Natural killer cell (primary cell): ENCODE data around the gene CSAD. TPM values are rescaled to one million over a fixed set of nuclear protein-coding genes. Genes with fewer than 3 reads are reported as not detected.

ENCODE experiments used
- ATAC-seq, 3 donors: fragments of 150-1000 bp in 2 of 3; fragments of 200-7000 bp in 1 of 3; cut with Tn5 transposase; 1 replicate in 1 of 3; 2 replicates in 2 of 3; pipeline ENCODE4 v1.10.0; 2021; ENCODE audit warnings: mild to moderate bottlenecking in 2 of 3, moderate library complexity in 2 of 3
- DNase-seq, 2 donors: peaks; one replicate each; pipeline versions ENCODE4 v3.0.0 to v3.0.0-alpha.2; 2013 to 2021; ENCODE audit warnings: mixed read lengths in 1 of 2
- H3K27ac ChIP-seq: one replicate; pipeline ENCODE4 v1.5.1; 2013; ENCODE audit warnings: mild to moderate bottlenecking, low read length
- H3K27me3 ChIP-seq: one replicate; pipeline ENCODE4 v1.6.1; 2013; ENCODE audit warnings: low read length; ENCODE audit not compliant: control insufficient read depth, insufficient read depth
- H3K36me3 ChIP-seq: one replicate; pipeline ENCODE4 v1.6.1; 2013; ENCODE audit warnings: low read length; ENCODE audit not compliant: control insufficient read depth, insufficient read depth
- H3K4me1 ChIP-seq: one replicate; pipeline ENCODE4 v1.6.1; 2013; ENCODE audit warnings: low read length; ENCODE audit not compliant: control insufficient read depth, insufficient read depth
- H3K4me3 ChIP-seq: one replicate; pipeline ENCODE4 v1.5.1; 2013; ENCODE audit warnings: low read length
- H3K9me3 ChIP-seq: one replicate; pipeline ENCODE4 v1.6.1; 2013; ENCODE audit warnings: low read length; ENCODE audit not compliant: control insufficient read depth, insufficient read depth
- H3K27ac Mint-ChIP-seq, 2 donors: one replicate each; pipeline ENCODE4 v1.8.0; 2022; ENCODE audit warnings: mild to moderate bottlenecking in 2 of 2, mixed read lengths in 2 of 2, moderate library complexity in 1 of 2
- H3K27me3 Mint-ChIP-seq, 2 donors: one replicate each; pipeline ENCODE4 v1.8.0; 2022; ENCODE audit warnings: low read depth in 2 of 2, mixed read lengths in 2 of 2
- H3K36me3 Mint-ChIP-seq: one replicate; pipeline ENCODE4 v1.8.0; 2022; ENCODE audit warnings: mixed read lengths
- H3K4me1 Mint-ChIP-seq, 2 donors: one replicate each; pipeline ENCODE4 v1.8.0; 2022; ENCODE audit warnings: mixed read lengths in 2 of 2
- H3K4me3 Mint-ChIP-seq: one replicate; pipeline ENCODE4 v1.8.0; 2022; ENCODE audit warnings: mild to moderate bottlenecking, moderate library complexity, mixed read lengths
- H3K9me3 Mint-ChIP-seq, 2 donors: one replicate each; pipeline ENCODE4 v1.8.0; 2022; ENCODE audit warnings: mixed read lengths in 2 of 2
- WGBS: methylation state at CpG from one replicate; pipeline ENCODE4 v1.1.7; 2013; ENCODE audit warnings: missing lambda C conversion rate; ENCODE audit not compliant: insufficient coverage; 5-methylcytosine and 5-hydroxymethylcytosine counted together
- intact Hi-C: fragments of 100-400 bp; cut with micrococcal nuclease; formaldehyde crosslinking; loops from one replicate; pipeline ENCODE4 v1.14.2; 2022
- total RNA-seq, 4 donors: library from RNA; stranded (reverse); fragments of 120-200 nt in 1 of 4; gene quantifications; one replicate each; pipeline versions ENCODE4 v1.2.3 to v1.2.4, GENCODE V29; 2013 to 2022
- TF ChIP-seq, protein P1 (sequence below): fragments of 200-600 bp; IDR thresholded peaks from one replicate; pipeline ENCODE4 v1.8.0; 2022; ENCODE audit warnings: antibody characterized with exemption

CSAD gene, protein sequence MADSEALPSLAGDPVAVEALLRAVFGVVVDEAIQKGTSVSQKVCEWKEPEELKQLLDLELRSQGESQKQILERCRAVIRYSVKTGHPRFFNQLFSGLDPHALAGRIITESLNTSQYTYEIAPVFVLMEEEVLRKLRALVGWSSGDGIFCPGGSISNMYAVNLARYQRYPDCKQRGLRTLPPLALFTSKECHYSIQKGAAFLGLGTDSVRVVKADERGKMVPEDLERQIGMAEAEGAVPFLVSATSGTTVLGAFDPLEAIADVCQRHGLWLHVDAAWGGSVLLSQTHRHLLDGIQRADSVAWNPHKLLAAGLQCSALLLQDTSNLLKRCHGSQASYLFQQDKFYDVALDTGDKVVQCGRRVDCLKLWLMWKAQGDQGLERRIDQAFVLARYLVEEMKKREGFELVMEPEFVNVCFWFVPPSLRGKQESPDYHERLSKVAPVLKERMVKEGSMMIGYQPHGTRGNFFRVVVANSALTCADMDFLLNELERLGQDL
- total RNA-seq: 10 to 100 TPM; 50.8 to 54.4 (median 53.0) TPM
- 14.7 TPM for total RNA-seq (2013)

DNA sequence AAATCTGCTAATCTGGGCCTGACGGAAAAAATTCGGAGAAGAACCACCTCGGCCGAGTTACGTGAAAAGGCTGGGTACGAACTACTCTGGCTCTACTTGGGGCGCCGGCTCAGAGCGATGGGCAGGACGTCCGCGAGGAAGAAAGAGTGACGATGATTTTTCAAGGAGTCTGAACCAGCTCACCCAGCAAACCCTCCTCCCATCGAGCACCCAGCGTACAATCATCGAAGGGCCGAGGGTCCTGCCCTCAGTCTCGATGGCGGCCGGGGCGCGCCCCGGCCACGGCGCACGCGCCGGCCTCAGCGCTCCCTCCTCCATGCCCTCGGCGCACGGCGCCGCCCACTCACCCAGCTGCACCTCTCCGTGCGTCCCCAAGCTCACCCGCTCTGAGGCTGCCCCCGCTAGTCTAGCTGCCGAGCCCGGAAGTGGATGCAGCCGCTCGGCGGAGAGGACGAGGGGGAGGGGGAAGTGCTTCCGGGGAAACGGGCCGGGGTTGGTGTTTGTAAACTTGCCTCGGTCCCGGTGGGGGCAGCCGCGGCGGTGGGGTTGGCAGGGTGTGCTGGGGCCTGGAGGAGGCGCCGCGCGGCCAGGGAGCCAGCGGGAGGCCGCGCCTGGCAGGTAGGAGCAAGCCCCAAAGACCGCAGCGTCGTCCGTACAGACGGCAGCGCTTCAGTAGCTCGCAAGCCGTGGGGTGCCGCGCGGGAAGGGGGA is at the start of gene CSAD, which contains the start of gene ZNF740:
Gene CSAD (minus strand): TSS at position 706 of the 711 bp plus-strand sequence. CDS start 7,455 bp downstream, outside the sequence.
Gene ZNF740 (plus strand): TSS at position 503 of the 711 bp plus-strand sequence. CDS start 1,262 bp downstream, outside the sequence.
- H3K27me3 ChIP-seq: no peaks in the 10 kb centered on the region
- under 1% methylated on average over 70 of the region's 70 CpGs for WGBS
- Mint-ChIP-seq H3K27ac (peak within 1 kb of the TSS; percentile 93 to 97), H3K4me3 (peak within 1 kb of the TSS; percentile 95), H3K27me3 (no peaks in the 10 kb centered on the region), H3K36me3 (no peaks in the 10 kb centered on the region), H3K9me3 (no peaks in the 10 kb centered on the region), H3K4me1 (peaks cover 34 to 51% of the 10 kb centered on the region in 2 donors)
- intact Hi-C loops: loop anchor here (1.0 to 2.0 kb wide), 3 partner anchors 20 to 141 kb away; partner anchors contain the start of gene AAAS
- no peaks in the 10 kb centered on the region for H3K9me3 ChIP-seq
- H3K4me1 ChIP-seq: peaks cover 20% of the 10 kb centered on the region
- H3K27ac ChIP-seq: peak within 1 kb of the TSS; percentile 91
- H3K4me3 ChIP-seq: peak within 1 kb of the TSS; percentile 74
- peak; percentile 96 to 100 (median 97) for ATAC-seq
- TF ChIP-seq, protein P1, sequence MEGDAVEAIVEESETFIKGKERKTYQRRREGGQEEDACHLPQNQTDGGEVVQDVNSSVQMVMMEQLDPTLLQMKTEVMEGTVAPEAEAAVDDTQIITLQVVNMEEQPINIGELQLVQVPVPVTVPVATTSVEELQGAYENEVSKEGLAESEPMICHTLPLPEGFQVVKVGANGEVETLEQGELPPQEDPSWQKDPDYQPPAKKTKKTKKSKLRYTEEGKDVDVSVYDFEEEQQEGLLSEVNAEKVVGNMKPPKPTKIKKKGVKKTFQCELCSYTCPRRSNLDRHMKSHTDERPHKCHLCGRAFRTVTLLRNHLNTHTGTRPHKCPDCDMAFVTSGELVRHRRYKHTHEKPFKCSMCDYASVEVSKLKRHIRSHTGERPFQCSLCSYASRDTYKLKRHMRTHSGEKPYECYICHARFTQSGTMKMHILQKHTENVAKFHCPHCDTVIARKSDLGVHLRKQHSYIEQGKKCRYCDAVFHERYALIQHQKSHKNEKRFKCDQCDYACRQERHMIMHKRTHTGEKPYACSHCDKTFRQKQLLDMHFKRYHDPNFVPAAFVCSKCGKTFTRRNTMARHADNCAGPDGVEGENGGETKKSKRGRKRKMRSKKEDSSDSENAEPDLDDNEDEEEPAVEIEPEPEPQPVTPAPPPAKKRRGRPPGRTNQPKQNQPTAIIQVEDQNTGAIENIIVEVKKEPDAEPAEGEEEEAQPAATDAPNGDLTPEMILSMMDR: no peak
- peaks cover 26% of the 10 kb centered on the region for H3K36me3 ChIP-seq
- peak; percentile 90 to 99 for DNase-seq

DNA sequence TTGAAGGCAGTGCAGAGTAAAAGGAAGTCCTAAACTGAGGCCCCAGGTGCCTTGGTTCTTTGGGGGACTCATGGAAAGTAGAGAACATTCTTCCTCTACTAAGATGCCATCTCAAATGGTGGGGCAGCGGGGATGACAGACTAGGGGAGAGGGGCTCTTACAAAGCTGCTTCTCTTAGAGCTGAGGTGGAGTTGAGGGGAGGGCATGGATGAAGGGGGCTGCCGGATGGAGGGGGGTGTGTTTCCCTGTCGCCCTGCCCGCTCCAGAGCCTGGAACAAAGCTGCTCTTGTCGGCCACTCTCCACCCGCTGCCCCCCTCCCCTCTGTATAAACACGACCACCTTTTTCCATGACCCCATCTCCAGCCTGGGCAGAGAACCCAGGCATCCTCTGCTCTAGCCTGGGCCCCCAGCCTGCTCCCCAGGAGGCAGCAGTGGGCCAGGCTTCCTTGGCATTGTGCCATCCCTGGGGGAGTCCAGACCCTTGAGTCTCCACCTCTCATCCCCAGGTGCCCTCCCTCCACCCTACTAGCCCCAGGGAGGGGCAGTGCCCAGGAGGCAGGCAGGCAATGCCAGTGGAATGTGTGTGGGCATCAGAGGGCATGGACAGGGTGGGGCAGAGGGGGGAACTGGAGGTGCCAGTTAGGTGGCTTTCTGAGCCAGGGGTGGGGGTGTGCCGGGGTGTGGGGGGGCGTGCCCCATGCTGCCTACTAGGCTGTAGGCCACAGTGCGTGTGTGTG is 49.6 kb upstream of the CSAD start:
- Mint-ChIP-seq H3K4me1 (peaks cover 17 to 45% of the 10 kb centered on the region in 2 donors), H3K9me3 (no peaks in the 10 kb centered on the region), H3K27ac (peak overlapping the region; percentile 63 to 64), H3K4me3 (peak overlapping the region; percentile 47), H3K36me3 (no peaks in the 10 kb centered on the region), H3K27me3 (no peaks in the 10 kb centered on the region)
- Histone ChIP-seq H3K27ac (no peak overlapping the region), H3K4me1 (peaks cover 43% of the 10 kb centered on the region), H3K27me3 (no peaks in the 10 kb centered on the region), H3K4me3 (no peak overlapping the region), H3K36me3 (peaks cover 2% of the 10 kb centered on the region), H3K9me3 (no peaks in the 10 kb centered on the region)
- TF ChIP-seq, protein P1: no peak
- peak in 1 of 2 donors; percentile 26 for DNase-seq
- WGBS: 87% methylated on average over 7 of the region's 10 CpGs
- ATAC-seq: no peak
- intact Hi-C loops: no loop called here

DNA sequence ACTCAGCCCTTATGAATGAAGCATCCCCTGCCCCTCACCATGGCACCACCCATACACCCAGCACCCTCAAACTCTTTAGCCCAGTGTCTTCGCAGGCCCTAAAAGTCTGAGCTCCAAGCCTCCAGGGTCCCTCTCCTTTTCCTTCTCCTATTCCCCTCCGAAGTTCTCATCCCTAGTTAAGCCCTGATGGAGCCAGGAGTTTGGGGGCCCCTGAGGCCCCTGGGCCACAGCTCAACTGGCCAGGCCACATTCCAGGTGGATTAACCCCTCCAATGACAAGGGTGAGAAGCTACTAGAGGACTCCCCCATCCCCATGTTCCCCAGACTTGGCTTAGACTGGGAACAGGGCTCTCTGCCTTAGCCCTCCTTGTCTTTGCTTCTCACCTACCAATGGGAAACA is 48.7 kb upstream of the CSAD start:
- Mint-ChIP-seq H3K27ac (peak overlapping the region; percentile 63 to 64), H3K27me3 (no peaks in the 10 kb centered on the region), H3K4me3 (peak overlapping the region; percentile 47), H3K36me3 (no peaks in the 10 kb centered on the region), H3K4me1 (peaks cover 24 to 53% of the 10 kb centered on the region in 2 donors), H3K9me3 (no peaks in the 10 kb centered on the region)
- no peak overlapping the region for H3K27ac ChIP-seq
- ATAC-seq (no peak), DNase-seq (no peak)
- intact Hi-C loops: no loop called here
- 100% methylated on average over 2 of the region's 2 CpGs for WGBS
- peaks cover 39% of the 10 kb centered on the region for H3K4me1 ChIP-seq
- no peak overlapping the region for H3K4me3 ChIP-seq
- TF ChIP-seq, protein P1: no peak
- H3K27me3 ChIP-seq: no peaks in the 10 kb centered on the region
- no peaks in the 10 kb centered on the region for H3K9me3 ChIP-seq
- H3K36me3 ChIP-seq: peaks cover 2% of the 10 kb centered on the region
